Measurements from ENCODE around the gene NFASC.

DNA sequence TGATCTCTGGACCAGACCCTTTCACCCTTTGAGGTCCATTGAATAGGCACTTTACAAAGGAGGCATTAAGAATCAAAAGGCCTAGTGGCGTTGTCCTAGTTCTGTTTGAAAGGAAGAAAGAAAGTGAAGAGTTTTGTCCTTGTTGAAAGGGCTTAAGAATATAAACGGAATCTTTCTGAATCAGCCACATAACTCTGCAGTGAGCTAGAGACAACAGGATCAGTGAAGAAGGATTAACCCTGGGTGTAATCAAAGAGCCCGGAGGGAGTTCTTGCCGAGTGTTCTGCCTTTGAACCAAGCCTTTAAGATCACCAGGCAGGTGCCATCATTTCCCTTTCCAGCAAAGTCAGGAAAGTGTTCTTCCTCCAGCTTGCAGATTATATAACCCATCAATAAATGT, 117.5 kb downstream of the NFASC start:
- TF ChIP-seq, protein P1, sequence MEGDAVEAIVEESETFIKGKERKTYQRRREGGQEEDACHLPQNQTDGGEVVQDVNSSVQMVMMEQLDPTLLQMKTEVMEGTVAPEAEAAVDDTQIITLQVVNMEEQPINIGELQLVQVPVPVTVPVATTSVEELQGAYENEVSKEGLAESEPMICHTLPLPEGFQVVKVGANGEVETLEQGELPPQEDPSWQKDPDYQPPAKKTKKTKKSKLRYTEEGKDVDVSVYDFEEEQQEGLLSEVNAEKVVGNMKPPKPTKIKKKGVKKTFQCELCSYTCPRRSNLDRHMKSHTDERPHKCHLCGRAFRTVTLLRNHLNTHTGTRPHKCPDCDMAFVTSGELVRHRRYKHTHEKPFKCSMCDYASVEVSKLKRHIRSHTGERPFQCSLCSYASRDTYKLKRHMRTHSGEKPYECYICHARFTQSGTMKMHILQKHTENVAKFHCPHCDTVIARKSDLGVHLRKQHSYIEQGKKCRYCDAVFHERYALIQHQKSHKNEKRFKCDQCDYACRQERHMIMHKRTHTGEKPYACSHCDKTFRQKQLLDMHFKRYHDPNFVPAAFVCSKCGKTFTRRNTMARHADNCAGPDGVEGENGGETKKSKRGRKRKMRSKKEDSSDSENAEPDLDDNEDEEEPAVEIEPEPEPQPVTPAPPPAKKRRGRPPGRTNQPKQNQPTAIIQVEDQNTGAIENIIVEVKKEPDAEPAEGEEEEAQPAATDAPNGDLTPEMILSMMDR (IDR thresholded peaks at IDR 0.05): no peak
- no peak for TF ChIP-seq POLR2A (IDR thresholded peaks at IDR 0.05)

All from adrenal gland (tissue), 5 donors.